Activated naive CD4-positive, alpha-beta T cell (primary cell): ENCODE results near the gene LCE1A.

ENCODE experiments used
- DNase-seq, 4 experiments: peaks; one replicate each; lab custom pipeline; 2025; lab: John Stamatoyannopoulos, UW

LCE1A gene

GRCh38 chr1:152827173-152827572 is at the start of gene LCE1A:
Gene LCE1A (plus strand): TSS chr1:152827473. CDS start chr1:152827473, 0 bp downstream.
- no peak for DNase-seq

GRCh38 chr1:152777510-152778137 is 49.6 kb upstream of the LCE1A start:
- no peak for DNase-seq

GRCh38 chr1:152783095-152783494 is 44.2 kb upstream of the LCE1A start:
- no peak for DNase-seq

- no peak for DNase-seq
These were observed 41.2 kb upstream of the LCE1A start, which contains the start of gene LCE1E for GRCh38 chr1:152786077-152786476. Gene LCE1E (plus strand): TSS chr1:152786257. CDS start chr1:152787300, 1,043 bp downstream.

- no peak for DNase-seq
These were observed 31.6 kb upstream of the LCE1A start for GRCh38 chr1:152795686-152796085.

GRCh38 chr1:152796421-152796820 is 30.9 kb upstream of the LCE1A start, which contains the start of gene LCE1D:
Gene LCE1D (plus strand): TSS chr1:152796721. CDS start chr1:152797795, 1,074 bp downstream.
- DNase-seq, result no peak

GRCh38 chr1:152801333-152801732 is 25.9 kb upstream of the LCE1A start:
- no peak for DNase-seq

- DNase-seq, result no peak
These were observed 20.7 kb upstream of the LCE1A start, which contains the start of gene LCE1C for GRCh38 chr1:152806576-152806975. Gene LCE1C (minus strand): TSS chr1:152806651. CDS start chr1:152805478, 1,173 bp downstream.

- DNase-seq, result no peak
These were observed 16.2 kb upstream of the LCE1A start for GRCh38 chr1:152811050-152811449.

GRCh38 chr1:152811671-152812070 is 15.6 kb upstream of the LCE1A start, which contains the start of gene LCE1B:
Gene LCE1B (plus strand): TSS chr1:152811971. CDS start chr1:152812447, 476 bp downstream.
- no peak for DNase-seq

GRCh38 chr1:152817309-152817708 is 10.0 kb upstream of the LCE1A start:
- DNase-seq, result no peak

- no peak for DNase-seq
These were observed 4.0 kb upstream of the LCE1A start for GRCh38 chr1:152823294-152823693.

- no peak for DNase-seq
These were observed 2.3 kb upstream of the LCE1A start for GRCh38 chr1:152824964-152825363.

GRCh38 chr1:152836870-152837269 is 9.6 kb downstream of the LCE1A start:
- no peak for DNase-seq

GRCh38 chr1:152842556-152842955 is 15.3 kb downstream of the LCE1A start, which contains the start of gene LCE6A:
Gene LCE6A (plus strand): TSS chr1:152842856. CDS start chr1:152843521, 665 bp downstream.
- DNase-seq, result no peak

GRCh38 chr1:152855661-152856060 is 28.4 kb downstream of the LCE1A start:
- DNase-seq, result no peak

GRCh38 chr1:152858062-152858461 is 30.8 kb downstream of the LCE1A start:
- DNase-seq, result no peak

- DNase-seq, result no peak
These were observed 32.4 kb downstream of the LCE1A start, which contains the start of gene LCE7A for GRCh38 chr1:152859696-152860095. Gene LCE7A (plus strand): TSS chr1:152859996. CDS start chr1:152860698, 702 bp downstream.

GRCh38 chr1:152860129-152860528 is 32.9 kb downstream of the LCE1A start:
- no peak for DNase-seq

GRCh38 chr1:152861374-152861773 is 34.1 kb downstream of the LCE1A start:
- DNase-seq, result no peak

GRCh38 chr1:152864443-152864842 is 37.2 kb downstream of the LCE1A start:
- no peak for DNase-seq

- no peak for DNase-seq
These were observed 39.0 kb downstream of the LCE1A start for GRCh38 chr1:152866321-152866720.

GRCh38 chr1:152869808-152870419 is 42.6 kb downstream of the LCE1A start:
- DNase-seq, result peak in 3 of 4 experiments; percentile 7 to 10 (median 7)
